GM19397 (cell line): ENCODE data around the gene DNAJC18.

Experiments used
- ATAC-seq: cut with Tn5 transposase; IDR thresholded peaks from one replicate; pipeline ENCODE4 v1.9.1; 2021; ENCODE audit warnings: mild to moderate bottlenecking, moderate library complexity; ENCODE audit not compliant: unreplicated experiment

DNAJC18 gene

DNA sequence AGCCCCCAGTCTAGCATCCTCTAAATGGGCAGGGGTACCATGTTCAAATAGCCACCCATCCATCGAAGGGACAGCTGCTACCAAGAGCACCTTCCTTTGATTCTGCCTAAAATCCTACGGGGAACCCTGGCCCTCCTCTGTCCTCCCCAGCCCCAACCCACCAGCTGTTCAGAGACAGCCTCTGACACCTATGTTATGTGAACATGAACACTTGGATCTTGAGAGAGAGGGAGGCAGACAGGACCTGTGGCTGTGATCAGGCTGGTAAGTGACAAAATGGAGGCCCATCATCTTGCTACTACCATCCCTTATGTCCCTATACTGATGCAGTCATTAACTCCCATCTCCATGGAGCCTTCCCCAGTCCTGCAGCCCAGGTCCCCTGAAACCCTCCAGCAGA is 64.4 kb downstream of the DNAJC18 start:
- ATAC-seq: no peak

DNA sequence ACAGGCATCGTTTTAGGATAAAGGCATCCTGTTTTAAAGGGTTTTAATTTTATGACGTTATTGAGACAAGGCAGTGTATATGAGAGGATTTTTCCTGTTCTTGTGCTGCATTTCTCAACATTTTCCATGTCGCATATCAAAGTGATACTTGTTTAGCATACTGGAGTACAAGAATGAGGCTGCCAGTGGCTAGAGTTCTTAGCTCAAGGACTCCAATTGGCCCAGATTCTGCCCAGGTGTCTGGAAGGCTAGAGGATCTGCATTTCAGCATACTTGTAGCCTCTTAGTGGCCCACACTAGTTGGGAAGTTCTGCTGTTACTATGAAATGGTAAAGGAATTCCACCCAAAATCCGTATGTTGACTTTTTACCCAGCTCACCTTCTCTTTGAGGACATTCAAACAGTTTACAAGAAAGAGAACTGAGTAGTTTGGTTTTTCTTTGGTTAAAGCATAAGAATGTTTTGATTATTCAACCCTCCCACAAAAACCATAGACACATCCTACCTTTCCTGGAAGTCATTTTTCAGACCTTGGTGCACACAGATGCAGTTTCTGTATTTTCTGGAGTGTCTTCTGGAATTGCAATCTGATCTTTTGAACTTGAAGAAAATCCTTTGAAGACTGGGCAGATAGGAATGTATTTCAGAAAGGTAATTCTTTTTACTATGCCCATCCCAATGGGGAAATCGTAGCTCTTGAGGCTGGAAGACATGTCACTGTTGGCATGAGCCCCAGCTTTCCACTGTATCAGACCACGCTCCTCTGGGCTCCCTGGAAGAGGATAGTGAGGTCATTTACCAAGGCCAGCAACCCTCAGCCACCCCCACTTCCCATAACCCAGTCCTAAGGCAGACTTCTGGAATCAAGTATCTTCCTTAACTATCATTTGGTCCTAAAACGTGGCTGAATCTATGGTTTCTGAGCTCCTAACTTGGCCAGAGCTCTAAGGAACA is 67.6 kb downstream of the DNAJC18 start:
- ATAC-seq: no peak

GRCh38 chr5:139369181-139369580 is 70.1 kb downstream of the DNAJC18 start:
- ATAC-seq: no peak

GRCh38 chr5:139368613-139369012 is 70.7 kb downstream of the DNAJC18 start:
- no peak for ATAC-seq

GRCh38 chr5:139364466-139364865 is 74.9 kb downstream of the DNAJC18 start:
- ATAC-seq: no peak

DNA sequence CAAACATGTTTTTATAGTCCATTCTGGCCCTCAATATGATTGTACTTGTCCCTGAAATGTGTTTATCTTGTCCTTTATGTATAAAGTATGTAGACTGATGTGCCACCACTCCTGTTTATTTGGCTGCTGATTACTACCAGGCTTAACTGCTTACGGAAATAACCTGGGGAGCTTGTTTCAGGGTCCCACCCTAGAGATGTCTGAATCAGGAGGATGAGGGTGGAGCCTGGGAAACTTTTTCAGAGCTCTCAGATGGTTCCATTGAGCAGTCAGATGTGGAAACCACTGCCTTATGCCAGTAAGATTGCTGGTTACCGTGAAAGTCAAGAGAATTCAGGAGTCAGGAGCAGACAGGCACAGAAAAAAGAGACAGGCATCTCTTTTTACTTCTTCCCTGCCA is 75.4 kb downstream of the DNAJC18 start:
- no peak for ATAC-seq

GRCh38 chr5:139361835-139362429 is 77.4 kb downstream of the DNAJC18 start:
- ATAC-seq: no peak

DNA sequence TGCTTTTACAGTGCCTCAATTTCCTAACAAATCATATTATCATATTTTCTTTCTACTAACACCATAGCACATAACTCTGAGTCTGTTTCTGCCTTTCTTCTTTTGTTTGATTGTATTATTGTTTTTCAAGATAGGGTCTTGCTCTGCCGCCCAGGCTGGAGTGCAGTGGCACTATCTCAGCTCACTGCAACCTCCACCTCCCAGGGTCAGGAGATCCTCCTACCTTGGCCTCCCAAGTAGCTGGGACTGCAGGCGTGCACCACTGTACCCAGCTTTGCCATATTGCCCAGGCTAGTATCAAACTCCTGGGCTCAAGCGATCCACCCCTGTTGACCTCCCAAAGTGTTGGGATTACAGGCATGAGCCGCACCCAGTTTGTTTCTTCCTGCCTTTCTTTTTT is 78.9 kb downstream of the DNAJC18 start:
- no peak for ATAC-seq
